GM19239 (cell line): ENCODE results near the gene CELF3.
A peak's percentile ranks its signal among the peaks of the same experiment; 100 is the strongest.

Experiments used
- DNase-seq: peaks from one replicate; pipeline ENCODE4 v3.0.0; 2011; ENCODE audit warnings: low spot score; ENCODE audit not compliant: insufficient read length
- FAIRE-seq: peaks from 2 replicates; lab custom pipeline; 2011; peaks lifted over from hg19 to GRCh38; lab: Jason Lieb, UNC

The CELF3 gene

GRCh38 chr1:151721788-151722510, 5.3 kb upstream of the CELF3 start:
- DNase-seq (no peak), FAIRE-seq (no peak)

GRCh38 chr1:151720974-151721787, 4.6 kb upstream of the CELF3 start, which contains the start of gene RIIAD1:
TSS of gene RIIAD1 (plus strand) at chr1:151721522. CDS start at chr1:151721537, 15 bp downstream.
- peak; percentile 90 for DNase-seq
- FAIRE-seq = peak; percentile 48

- peak; percentile 70 for DNase-seq
- FAIRE-seq = peak; percentile 84
Observed at GRCh38 chr1:151720554-151720953, 4.0 kb upstream of the CELF3 start.

- FAIRE-seq (no peak), DNase-seq (no peak)
Observed at GRCh38 chr1:151720125-151720524, 3.5 kb upstream of the CELF3 start.

GRCh38 chr1:151718666-151719065, 2.1 kb upstream of the CELF3 start:
- DNase-seq (no peak), FAIRE-seq (no peak)

DNA sequence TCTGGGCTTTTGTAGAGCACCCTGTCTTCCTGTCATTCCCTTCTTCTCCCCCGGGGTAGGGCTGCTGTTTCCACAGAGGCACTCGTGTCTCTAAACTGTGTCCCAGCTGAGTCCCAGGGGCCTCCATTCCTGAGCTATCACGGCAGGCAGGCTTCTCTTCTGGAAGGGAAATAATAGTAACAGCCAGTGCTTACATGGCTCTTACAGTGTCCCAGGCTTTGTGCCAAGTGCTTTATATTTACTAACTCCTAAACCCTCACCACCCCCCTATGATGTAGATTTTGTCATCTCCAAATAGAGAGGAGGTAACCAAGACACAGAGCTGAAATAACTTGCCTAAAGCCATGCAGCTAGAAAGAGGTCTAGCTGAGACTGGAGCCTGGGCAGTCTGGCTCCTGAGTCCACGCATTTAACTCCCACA, 1.4 kb upstream of the CELF3 start:
- DNase-seq = no peak

GRCh38 chr1:151716405-151716762, 219 bp downstream of the CELF3 start:
- DNase-seq (no peak), FAIRE-seq (no peak)

More for the DNA sequence above, 1.4 kb upstream of the CELF3 start:
- FAIRE-seq = no peak

DNA sequence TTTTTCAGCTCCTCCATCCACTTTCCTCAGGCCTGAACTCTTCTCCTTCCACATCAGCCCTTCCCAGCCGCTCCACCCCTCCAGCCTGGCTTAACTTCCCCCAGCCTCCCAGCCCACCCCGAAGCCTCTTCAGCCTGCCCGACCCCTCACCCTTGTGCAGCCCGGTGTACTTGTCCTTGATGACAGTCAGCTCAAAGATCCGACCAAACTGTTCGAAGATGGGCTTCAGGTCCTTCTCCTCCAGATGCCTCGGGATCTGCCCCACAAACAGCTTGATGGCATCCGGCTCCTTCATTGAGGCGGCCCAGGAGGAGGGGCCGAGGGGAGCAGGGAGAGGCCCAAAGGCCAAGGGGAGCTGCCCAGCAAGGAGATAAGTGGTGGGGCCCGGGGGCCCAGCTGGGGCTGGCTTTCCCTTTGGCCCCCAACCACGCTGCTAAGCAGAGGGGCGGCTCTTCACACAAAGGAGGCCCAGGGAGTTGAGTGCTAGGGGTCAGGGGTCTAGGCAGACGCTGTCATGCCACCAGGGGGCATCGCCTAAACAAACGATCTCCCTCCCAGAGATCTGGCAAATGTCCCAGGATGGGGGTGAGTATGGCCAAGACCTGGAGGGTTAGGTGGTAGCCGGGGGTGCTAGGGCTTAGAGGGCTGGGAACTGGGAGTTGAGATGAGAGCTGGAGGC, 738 bp downstream of the CELF3 start:
- FAIRE-seq (no peak), DNase-seq (no peak)

DNA sequence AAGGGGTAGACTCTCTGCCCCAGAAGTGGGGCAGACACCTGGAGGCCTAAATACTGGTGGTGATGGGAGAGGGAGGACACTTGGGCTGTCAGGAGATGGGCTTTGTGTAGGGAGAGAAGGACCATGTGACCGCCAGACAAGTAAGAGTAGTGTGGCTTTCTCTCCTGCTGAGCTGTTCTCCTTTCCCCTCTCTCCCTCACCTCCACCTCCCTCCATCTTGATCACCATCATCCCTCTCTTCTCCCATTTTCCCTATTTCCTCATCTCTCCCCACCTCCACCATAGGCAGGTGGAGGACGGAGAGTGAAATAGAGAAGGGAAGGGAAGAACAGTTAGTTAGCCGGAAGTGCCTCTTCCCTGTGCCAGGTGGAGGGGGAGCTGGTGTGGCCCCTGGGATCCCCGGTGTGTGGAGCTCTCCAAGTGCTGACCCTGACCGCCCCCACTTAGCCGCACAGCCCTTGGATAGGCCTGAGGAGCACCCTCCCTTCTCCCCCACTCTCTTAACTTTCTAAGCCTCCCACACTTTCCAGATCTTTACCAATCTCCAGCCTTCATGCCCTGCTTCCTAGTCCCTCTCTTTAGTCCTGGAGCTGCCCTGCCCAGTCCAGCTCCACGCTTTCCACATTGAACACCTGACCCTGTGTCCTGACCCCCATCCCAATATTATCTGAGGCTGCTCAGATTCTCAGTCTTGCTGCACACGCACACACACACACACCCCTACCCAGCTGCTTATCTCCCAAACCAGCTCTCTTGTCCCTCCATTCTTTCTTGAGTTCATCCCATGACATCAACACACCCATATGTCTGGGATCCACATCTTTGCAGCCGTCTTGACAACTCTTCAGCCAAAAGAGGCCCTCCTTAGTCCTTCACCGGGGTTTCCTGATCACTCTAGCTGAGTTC, 1.5 kb downstream of the CELF3 start:
- FAIRE-seq = no peak
- DNase-seq = no peak

- no peak for FAIRE-seq
- no peak for DNase-seq
Observed at GRCh38 chr1:151713874-151714273, 2.7 kb downstream of the CELF3 start.

GRCh38 chr1:151713044-151713443, 3.6 kb downstream of the CELF3 start:
- DNase-seq (no peak), FAIRE-seq (no peak)

DNA sequence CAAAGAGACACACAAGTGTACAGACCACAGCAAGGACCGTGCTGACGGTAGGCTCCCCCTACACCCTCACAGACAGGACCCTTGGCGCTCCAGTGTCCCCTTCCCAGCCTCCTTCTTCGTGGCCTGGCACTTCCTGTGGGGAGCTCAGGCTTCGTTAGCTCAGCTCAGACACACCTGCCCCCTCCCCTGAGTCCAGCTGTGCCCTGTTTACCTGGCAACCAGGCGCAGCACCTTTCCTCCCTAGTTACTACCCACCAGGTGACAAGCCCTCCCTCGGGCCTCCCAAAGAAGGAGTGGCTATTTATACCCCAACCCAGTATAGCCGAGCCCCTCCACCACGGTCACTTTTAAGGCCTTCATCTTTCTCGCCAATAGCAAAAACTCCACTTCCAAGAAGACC, 4.7 kb downstream of the CELF3 start:
- DNase-seq (no peak), FAIRE-seq (no peak)

DNA sequence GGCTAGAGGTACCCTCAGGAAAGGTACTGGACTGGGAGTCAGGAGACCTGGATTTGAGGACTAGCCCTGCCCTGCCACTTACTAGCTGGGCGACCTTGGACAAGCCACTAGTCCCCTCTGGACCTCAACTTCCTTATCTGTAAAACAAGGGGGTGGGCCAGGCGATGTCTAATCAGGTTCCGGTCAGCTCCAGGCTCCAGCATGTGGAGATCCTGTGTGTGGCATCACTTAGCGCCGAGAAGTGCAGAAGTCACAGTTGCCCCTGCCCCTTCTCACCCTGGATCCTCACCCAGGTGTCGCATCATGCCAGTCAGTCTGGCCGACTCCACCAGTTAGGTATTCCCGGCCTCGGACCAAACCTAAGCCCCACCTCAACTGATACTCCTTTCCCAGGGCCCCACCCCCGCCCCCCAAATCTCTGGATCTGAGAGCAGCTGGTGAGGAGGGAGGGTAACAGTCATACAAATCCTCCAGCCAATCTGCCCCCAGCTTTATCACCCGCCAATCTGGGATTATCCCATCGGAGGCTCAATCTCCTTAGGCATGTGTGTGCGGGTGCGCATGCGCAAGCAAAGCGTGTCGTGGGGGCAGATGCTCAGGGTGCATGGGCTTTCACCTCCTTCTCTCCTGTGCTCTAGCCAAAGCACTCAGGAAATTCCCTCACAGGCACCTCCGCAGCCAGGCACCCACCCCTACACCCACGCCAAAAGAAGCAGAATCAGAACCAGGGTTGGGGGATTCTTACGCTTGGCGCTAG, 5.4 kb downstream of the CELF3 start:
- DNase-seq (no peak), FAIRE-seq (no peak)

- no peak for FAIRE-seq
- DNase-seq = no peak
Observed at GRCh38 chr1:151710187-151710840, 6.3 kb downstream of the CELF3 start.

- no peak for FAIRE-seq
- DNase-seq = no peak
Observed at GRCh38 chr1:151708891-151709290, 7.7 kb downstream of the CELF3 start.

GRCh38 chr1:151707541-151708065, 9.0 kb downstream of the CELF3 start:
- DNase-seq (no peak), FAIRE-seq (no peak)

DNA sequence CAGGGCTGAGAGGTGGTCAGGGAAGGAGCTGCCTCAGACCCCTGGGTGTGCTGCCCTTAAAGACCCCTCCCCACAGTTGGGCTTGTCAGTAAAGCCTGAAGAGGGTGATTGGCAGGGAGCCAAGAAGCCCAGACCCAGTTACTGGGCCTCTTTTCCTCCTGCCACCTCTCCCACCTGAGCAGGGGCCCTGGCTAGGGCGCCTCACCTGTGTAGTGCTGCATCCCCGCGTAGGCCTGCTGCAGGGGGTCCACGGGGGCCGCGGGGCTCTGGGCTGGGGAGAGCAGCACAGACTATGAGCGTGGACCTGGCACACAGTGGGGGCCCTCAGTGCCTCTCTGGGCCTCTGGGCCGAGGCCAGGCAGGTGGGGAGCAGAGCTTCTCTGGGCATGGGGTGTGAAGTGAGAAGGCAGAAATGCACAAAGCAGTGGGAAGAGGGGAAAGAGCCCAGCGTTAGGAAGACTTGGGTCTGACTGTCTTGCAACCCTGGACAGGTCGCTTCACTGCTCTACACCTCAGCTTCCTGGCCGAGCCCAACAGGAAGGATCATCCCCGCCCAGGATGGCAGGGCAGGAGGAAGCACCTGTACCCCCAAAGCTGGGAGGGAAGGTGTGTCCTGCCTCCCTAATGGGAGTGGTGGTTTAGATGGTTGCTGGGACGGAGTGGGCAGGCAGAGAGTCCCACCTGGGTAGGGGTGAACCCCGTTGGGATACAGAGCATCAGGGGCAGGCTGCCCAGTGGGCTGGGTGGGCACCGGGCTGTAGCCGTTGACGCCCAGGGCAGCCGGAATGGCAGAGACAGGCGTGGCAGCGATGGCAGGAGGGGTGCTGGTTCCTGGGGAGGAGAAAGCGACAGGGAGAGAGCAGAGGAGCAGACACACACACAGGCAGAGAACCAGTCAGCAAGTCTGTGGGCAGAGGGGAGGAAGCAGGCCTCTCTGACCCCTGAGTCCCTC, 9.9 kb downstream of the CELF3 start:
- no peak for FAIRE-seq

More for the DNA sequence above, 9.9 kb downstream of the CELF3 start:
- DNase-seq = no peak
